K562 (cell line): Measurements from ENCODE around the gene TRANK1. TPM values are rescaled to one million over a fixed set of nuclear protein-coding genes. Genes with fewer than 3 reads are reported as not detected.

Experiments
- ATAC-seq: fragments of 200-7000 bp; cut with Tn5 transposase; 3 replicates; pipeline ENCODE4 v1.9.1; 2020; ENCODE audit warnings: moderate library complexity
- BruUV-seq: library from RNA; stranded (reverse); fragments of 400-500 nt; replicated peaks from 2 replicates; lab custom pipeline; 2021; lab: Mats Ljungman, UMichigan
- CTCF ChIA-PET: fragments of 300-600 bp; formaldehyde crosslinking; extraction: SDS; loops from one replicate; lab custom pipeline; 2021; ENCODE audit warnings: low intra/inter-chr PET ratio; lab: Yijun Ruan, JAX
- POLR2A ChIA-PET: fragments of 300-600, 350-650 bp; sonication (Branson Sonifier 250); formaldehyde crosslinking; extraction: SDS; loops from one replicate; lab custom pipeline; 2021; ENCODE audit warnings: antibody characterized with exemption, inconsistent platforms; lab: Yijun Ruan, JAX
- DNase-seq, 4 experiments: peaks; one replicate each; pipeline versions ENCODE4 v3.0.0 to v3.0.0-alpha.2; 2011 to 2018; ENCODE audit warnings: low spot score in 3 of 4, mixed read lengths in 3 of 4; ENCODE audit errors: extremely low read depth in 1 of 4
- FAIRE-seq: peaks from 2 replicates; lab custom pipeline; 2011; peaks lifted over from hg19 to GRCh38; lab: Jason Lieb, UNC
- H2AFZ ChIP-seq: 2 replicates; pipeline ENCODE4 v1.6.0; 2011; ENCODE audit warnings: low read depth, low read length, control low read depth, inconsistent platforms
- H3K27ac ChIP-seq: fragments of 200-600 bp; 3 replicates; pipeline ENCODE4 v1.8.0; 2011; ENCODE audit warnings: low read depth, mild to moderate bottlenecking, control low read depth, inconsistent platforms, low read length, moderate library complexity, mixed read lengths; ENCODE audit errors: extremely low read depth
- H3K27me3 ChIP-seq, 2 experiments: fragments of 300-600 bp in 1 of 2; 2 replicates in 1 of 2; 3 replicates in 1 of 2; pipeline versions ENCODE4 v1.6.0 to v1.8.0; 2011; ENCODE audit warnings: inconsistent platforms in 2 of 2, low read length in 2 of 2, mild to moderate bottlenecking in 1 of 2, mixed read lengths in 1 of 2, moderate library complexity in 1 of 2; ENCODE audit not compliant: control insufficient read depth in 2 of 2, insufficient read depth in 2 of 2
- H3K36me3 ChIP-seq: fragments of 300-600 bp; 3 replicates; pipeline ENCODE4 v1.8.0; 2011; ENCODE audit warnings: mild to moderate bottlenecking, low read length, inconsistent platforms; ENCODE audit not compliant: control insufficient read depth, insufficient read depth
- H3K4me1 ChIP-seq, 2 experiments: fragments of 200-600 bp in 1 of 2; replicated peaks in 1 of 2; 2 replicates in 1 of 2; 3 replicates in 1 of 2; pipeline versions ENCODE4 v1.5.1 to v1.8.0; 2011; ENCODE audit warnings: inconsistent platforms in 2 of 2, low read length in 2 of 2, mild to moderate bottlenecking in 1 of 2, mixed read lengths in 1 of 2, moderate library complexity in 1 of 2; ENCODE audit not compliant: control insufficient read depth in 2 of 2, insufficient read depth in 2 of 2
- H3K4me2 ChIP-seq: 2 replicates; pipeline ENCODE4 v1.6.1; 2011; ENCODE audit warnings: low read length, control low read depth, inconsistent platforms, mixed read lengths; ENCODE audit not compliant: insufficient read depth
- H3K4me3 ChIP-seq: fragments of 200-600 bp; sonication (generic), shearing (Covaris generic); 2 replicates; pipeline ENCODE4 v1.5.1; 2016; ENCODE audit warnings: control low read depth, inconsistent platforms
- H3K79me2 ChIP-seq: fragments of 200-600 bp; 3 replicates; pipeline ENCODE4 v1.8.0; 2011; ENCODE audit warnings: low read length, inconsistent platforms; ENCODE audit not compliant: control insufficient read depth, insufficient read depth
- H3K9ac ChIP-seq, 2 experiments: 2 replicates each; pipeline versions ENCODE4 v1.6.0 to v1.6.1; 2011; ENCODE audit warnings: low read depth in 2 of 2, low read length in 2 of 2, control low read depth in 1 of 2, inconsistent platforms in 1 of 2, mild to moderate bottlenecking in 1 of 2, mixed read lengths in 1 of 2; ENCODE audit not compliant: insufficient read depth in 1 of 2
- H3K9me1 ChIP-seq: one replicate; pipeline ENCODE4 v1.6.0; 2011; ENCODE audit warnings: inconsistent platforms, mild to moderate bottlenecking, low read length, moderate library complexity; ENCODE audit not compliant: control insufficient read depth, insufficient read depth
- H3K9me3 ChIP-seq: replicated peaks from 2 replicates; pipeline ENCODE4 v1.5.1; 2011; ENCODE audit warnings: low read depth, low read length, inconsistent platforms; ENCODE audit not compliant: control insufficient read depth, insufficient read depth
- H4K20me1 ChIP-seq: replicated peaks from 2 replicates; pipeline ENCODE4 v1.6.1; 2011; ENCODE audit warnings: low read length, inconsistent platforms, mixed read lengths; ENCODE audit not compliant: control insufficient read depth, insufficient read depth
- BHLHE40 ChIP-seq: IDR thresholded peaks from 2 replicates; pipeline ENCODE4 v1.6.1; 2011; ENCODE audit warnings: low read length, improper control_type of control experiment
- FOSL1 ChIP-seq: fragments of 200-800 bp; sonication (Bioruptor generic); conservative IDR thresholded peaks from 2 replicates; pipeline ENCODE4 v1.6.1; 2016; ENCODE audit warnings: missing genetic modification characterization, missing compliant biosample characterization
- PHTF2 ChIP-seq: fragments of 250-450 bp; sonication (Bioruptor Pico); IDR thresholded peaks from 2 replicates; pipeline ENCODE4 v1.5.0; 2021; ENCODE audit warnings: mild to moderate bottlenecking
- POLR2A ChIP-seq: fragments of 450-650 bp; conservative IDR thresholded peaks from 2 replicates; pipeline ENCODE4 v1.6.1; 2016
- WHSC1 ChIP-seq: IDR thresholded peaks from one replicate; pipeline ENCODE4 v1.6.1; 2012; ENCODE audit warnings: low read length, control low read depth, inconsistent platforms
- ZNF280B ChIP-seq: fragments of 250-450 bp; sonication (Bioruptor Pico); IDR thresholded peaks from 2 replicates; pipeline ENCODE4 v1.5.1; 2021; ENCODE audit warnings: mild to moderate bottlenecking
- in situ Hi-C: fragments of 300-500 bp; cut with MboI; formaldehyde crosslinking; loops from 4 replicates; pipeline ENCODE4 v1.15.0; 2018; ENCODE audit warnings: inconsistent platforms, mixed read lengths
- intact Hi-C: fragments of 100-400 bp; cut with micrococcal nuclease; formaldehyde crosslinking; loops from 2 replicates; pipeline ENCODE4 v1.14.2; 2022
- polyA plus RNA-seq, 8 experiments: library from polyadenylated mRNA; depleted of rRNA in 4 of 8; stranded (reverse) in 5 of 8; unstranded in 3 of 8; fragments of >200 nt; fragmentation: Nextera tagmentation in 2 of 8; fragmentation: Illumina TruSeq in 1 of 8; extraction: Ambion mirVana in 2 of 8; extraction: Trizol in 1 of 8; gene quantifications; 2 replicates each; pipeline versions ENCODE4 v1.2.1 to v1.2.3, GENCODE V29; 2011 to 2014; ENCODE audit warnings: inconsistent platforms in 1 of 8, missing spikeins in 1 of 8
- total RNA-seq, 7 experiments: library from RNA; depleted of rRNA in 6 of 7; stranded (reverse); fragments of >200 nt in 6 of 7; fragmentation: Illumina TruSeq in 2 of 7; extraction: Trizol in 2 of 7; gene quantifications; 2 replicates each; pipeline versions ENCODE4 v1.2.1 to v1.2.3, GENCODE V29; 2011 to 2021; ENCODE audit warnings: low replicate concordance in 1 of 7

Gene TRANK1
- total and polyA plus RNA-seq, 9 of the 15 experiments (the other 6 are each of a cell fraction or from before 2014, with no cell fraction given), result 0.41 to 5.3 (median 2.1) TPM

GRCh38 chr3:36796881-36797280, 148.0 kb downstream of the TRANK1 start:
- Histone ChIP-seq H3K79me2 (no peaks in the 10 kb centered on the region), H3K27me3 (no peaks in the 10 kb centered on the region), H3K9me3 (no peaks in the 10 kb centered on the region), H3K9me1 (no peaks in the 10 kb centered on the region), H3K9ac (no peak overlapping the region), H3K36me3 (no peaks in the 10 kb centered on the region), H3K4me3 (no peak overlapping the region), H3K4me1 (no peaks in the 10 kb centered on the region), H3K4me2 (no peak overlapping the region), H4K20me1 (no peaks in the 10 kb centered on the region), H2AFZ (no peak overlapping the region), H3K27ac (no peak overlapping the region)
- CTCF ChIA-PET, result interaction anchor here (0.7 kb wide), 1 partner anchor 416 kb away, joined by 4 read pairs; no protein-coding TSS in a partner anchor
- FAIRE-seq, result no peak
- POLR2A ChIA-PET, result interaction anchor here (0.6 to 1.0 kb wide), 3 partner anchors 12 to 138 kb away, joined by 3 read pairs; no protein-coding TSS in a partner anchor
- ATAC-seq, result no peak
- BruUV-seq, result no TSS peak
- DNase-seq, result no peak
- intact Hi-C loops, result no loop called here
- in situ Hi-C loops, result no loop called here
- TF ChIP-seq POLR2A (no peak), FOSL1 (tag) (0 out of 2 replicates have a peak, but pooled peaks have one; percentile 35), ZNF280B (CRISPR knock-in tag) (no peak), BHLHE40 (no peak), PHTF2 (CRISPR knock-in tag) (no peak), WHSC1 (no peak)
